HEK293 (cell line): ENCODE measurements around the gene ANAPC2.

Source experiments
- CTCF ChIA-PET: fragments of 350-600 bp; formaldehyde crosslinking; extraction: SDS; loops from one replicate; lab custom pipeline; 2021; ENCODE audit warnings: antibody characterized with exemption; lab: Yijun Ruan, JAX
- POLR2A ChIA-PET: fragments of 300-600 bp; formaldehyde crosslinking; extraction: SDS; loops from one replicate; lab custom pipeline; 2020; ENCODE audit warnings: antibody characterized with exemption, inconsistent platforms; lab: Yijun Ruan, JAX
- H3K27ac ChIP-seq: fragments of 200-500 bp; sonication (Bioruptor generic); 2 replicates; pipeline ENCODE4 v1.5.1; 2014; ENCODE audit warnings: low read depth, low read length, control low read depth, inconsistent platforms; ENCODE audit errors: extremely low read depth
- H3K36me3 ChIP-seq, 2 experiments: fragments of 200-500 bp in 1 of 2; sonication (Bioruptor generic) in 1 of 2; 1 replicate in 1 of 2; 2 replicates in 1 of 2; pipeline ENCODE4 v1.5.1; 2014 to 2017; ENCODE audit warnings: inconsistent platforms in 2 of 2, low read length in 2 of 2; ENCODE audit not compliant: control insufficient read depth in 2 of 2, insufficient read depth in 1 of 2
- H3K4me1 ChIP-seq: fragments of 200-500 bp; sonication (Bioruptor generic); 2 replicates; pipeline ENCODE4 v1.5.1; 2014; ENCODE audit warnings: mild to moderate bottlenecking, low read length, inconsistent platforms; ENCODE audit not compliant: control insufficient read depth, insufficient read depth
- H3K4me3 ChIP-seq: 2 replicates; pipeline ENCODE4 v1.5.1; 2011; ENCODE audit warnings: low read depth, mild to moderate bottlenecking, control low read depth, low read length, moderate library complexity
- H3K9me3 ChIP-seq: fragments of 200-500 bp; sonication (Bioruptor generic); 2 replicates; pipeline ENCODE4 v1.5.1; 2014; ENCODE audit warnings: low read depth, low read length, inconsistent platforms; ENCODE audit not compliant: control insufficient read depth, insufficient read depth
- EGR2 ChIP-seq: fragments of 450-650 bp; formaldehyde crosslinking; IDR thresholded peaks from 2 replicates; pipeline ENCODE4 v1.5.1; 2016; ENCODE audit warnings: low read depth, missing biosample characterization, missing genetic modification characterization
- FEZF1 ChIP-seq: fragments of 450-650 bp; formaldehyde crosslinking; IDR thresholded peaks from 2 replicates; pipeline ENCODE4 v1.5.1; 2016; ENCODE audit warnings: missing biosample characterization, missing genetic modification characterization
- GLIS2 ChIP-seq: fragments of 450-650 bp; formaldehyde crosslinking; IDR thresholded peaks from 2 replicates; pipeline ENCODE4 v1.5.1; 2016; ENCODE audit warnings: missing biosample characterization, missing genetic modification characterization
- KLF10 ChIP-seq: fragments of 450-650 bp; IDR thresholded peaks from 2 replicates; pipeline ENCODE4 v1.5.1; 2018; ENCODE audit warnings: missing biosample characterization, mild to moderate bottlenecking, missing genetic modification characterization
- KLF16 ChIP-seq: fragments of 450-650 bp; formaldehyde crosslinking; IDR thresholded peaks from 2 replicates; pipeline ENCODE4 v1.5.1; 2017; ENCODE audit warnings: missing biosample characterization, missing genetic modification characterization
- KLF7 ChIP-seq: fragments of 450-650 bp; formaldehyde crosslinking; IDR thresholded peaks from 2 replicates; pipeline ENCODE4 v1.5.1; 2016; ENCODE audit warnings: missing biosample characterization, missing genetic modification characterization, borderline replicate concordance
- KLF8 ChIP-seq: fragments of 450-650 bp; formaldehyde crosslinking; IDR thresholded peaks from 2 replicates; pipeline ENCODE4 v1.5.1; 2016; ENCODE audit warnings: missing biosample characterization, missing genetic modification characterization
- MZF1 ChIP-seq: fragments of 450-650 bp; formaldehyde crosslinking; IDR thresholded peaks from 2 replicates; pipeline ENCODE4 v1.5.1; 2017; ENCODE audit warnings: missing biosample characterization, missing genetic modification characterization, borderline replicate concordance
- PRDM1 ChIP-seq: fragments of 450-650 bp; formaldehyde crosslinking; IDR thresholded peaks from 2 replicates; pipeline ENCODE4; 2016; ENCODE audit warnings: missing biosample characterization, missing genetic modification characterization
- SCRT2 ChIP-seq: fragments of 450-650 bp; formaldehyde crosslinking; IDR thresholded peaks from 2 replicates; pipeline ENCODE4 v1.5.1; 2016; ENCODE audit warnings: missing biosample characterization, missing genetic modification characterization
- ZBTB10 ChIP-seq: fragments of 450-650 bp; formaldehyde crosslinking; IDR thresholded peaks from 2 replicates; pipeline ENCODE4 v1.5.1; 2016; ENCODE audit warnings: missing biosample characterization, missing genetic modification characterization
- ZFHX2 ChIP-seq: fragments of 450-650 bp; formaldehyde crosslinking; conservative IDR thresholded peaks from 2 replicates; pipeline ENCODE4 v1.5.1; 2016; ENCODE audit warnings: missing biosample characterization, missing genetic modification characterization
- ZNF114 ChIP-seq: fragments of 450-650 bp; formaldehyde crosslinking; IDR thresholded peaks from 2 replicates; pipeline ENCODE4 v1.5.0; 2017; ENCODE audit warnings: missing biosample characterization, missing genetic modification characterization
- ZNF248 ChIP-seq: fragments of 450-650 bp; formaldehyde crosslinking; IDR thresholded peaks from 2 replicates; pipeline ENCODE4 v1.5.1; 2017; ENCODE audit warnings: missing biosample characterization, missing genetic modification characterization
- ZNF266 ChIP-seq: fragments of 450-650 bp; formaldehyde crosslinking; IDR thresholded peaks from 2 replicates; pipeline ENCODE4 v1.5.1; 2016; ENCODE audit warnings: missing biosample characterization, missing genetic modification characterization, low read depth
- ZNF398 ChIP-seq: fragments of 450-650 bp; formaldehyde crosslinking; IDR thresholded peaks from 2 replicates; pipeline ENCODE4 v1.5.1; 2017; ENCODE audit warnings: missing biosample characterization, missing genetic modification characterization
- ZNF426 ChIP-seq: fragments of 450-650 bp; formaldehyde crosslinking; IDR thresholded peaks from 2 replicates; pipeline ENCODE4 v1.5.1; 2017; ENCODE audit warnings: missing biosample characterization, missing genetic modification characterization, mild to moderate bottlenecking, inconsistent platforms, moderate library complexity
- ZNF449 ChIP-seq: fragments of 450-650 bp; formaldehyde crosslinking; IDR thresholded peaks from 2 replicates; pipeline ENCODE4 v1.5.1; 2017; ENCODE audit warnings: missing biosample characterization, mild to moderate bottlenecking, missing genetic modification characterization, moderate library complexity
- ZNF473 ChIP-seq: fragments of 450-650 bp; formaldehyde crosslinking; IDR thresholded peaks from 2 replicates; pipeline ENCODE4 v1.5.1; 2017; ENCODE audit warnings: missing biosample characterization, missing genetic modification characterization
- ZNF513 ChIP-seq: fragments of 450-650 bp; IDR thresholded peaks from 2 replicates; pipeline ENCODE4 v1.5.1; 2018; ENCODE audit warnings: missing biosample characterization, missing genetic modification characterization
- ZNF518A ChIP-seq: fragments of 450-650 bp; formaldehyde crosslinking; conservative IDR thresholded peaks from 2 replicates; pipeline ENCODE4 v1.5.1; 2016; ENCODE audit warnings: low read depth, missing biosample characterization, missing genetic modification characterization
- ZNF580 ChIP-seq: fragments of 450-650 bp; formaldehyde crosslinking; IDR thresholded peaks from 2 replicates; pipeline ENCODE4 v1.5.1; 2016; ENCODE audit warnings: missing biosample characterization, missing genetic modification characterization
- ZNF701 ChIP-seq: fragments of 450-650 bp; formaldehyde crosslinking; IDR thresholded peaks from 2 replicates; pipeline ENCODE4 v1.5.1; 2016; ENCODE audit warnings: missing biosample characterization, missing genetic modification characterization

Gene ANAPC2

GRCh38 chr9:137217276-137218211 is 29.2 kb upstream of the ANAPC2 start:
- H3K4me3 ChIP-seq: no peak overlapping the region
- POLR2A ChIA-PET: interaction anchor here (0.6 to 17.2 kb wide), 9 partner anchors 9 to 186 kb away, joined by 3 to 304 read pairs (median 8); partner anchors contain the start of genes FUT7, NDOR1, TMEM203 and TPRN
- peaks cover 0 to 70% of the 10 kb centered on the region in 2 experiments; a peak in 1 of 3 replicates for H3K36me3 ChIP-seq
- no peaks in the 10 kb centered on the region for H3K9me3 ChIP-seq
- CTCF ChIA-PET: interaction anchor here (1.0 to 1.1 kb wide), 4 partner anchors 17 to 188 kb away, joined by 3 to 4 read pairs (median 3); no protein-coding TSS in a partner anchor
- H3K4me1 ChIP-seq: no peaks in the 10 kb centered on the region; the same call in 1 of the 2 replicates
- no peak overlapping the region for H3K27ac ChIP-seq
- TF ChIP-seq ZBTB10 (tag by site-specific recombination): no peak
- TF ChIP-seq ZNF518A (tag by site-specific recombination): no peak
- no peak for TF ChIP-seq ZNF580 (tag by site-specific recombination)
- peak; percentile 45 for TF ChIP-seq ZFHX2 (tag by site-specific recombination)
- no peak for TF ChIP-seq ZNF398 (tag by site-specific recombination)
- peak; percentile 60; the same call in 1 of the 2 replicates for TF ChIP-seq KLF16 (tag by site-specific recombination)
- TF ChIP-seq KLF10 (tag by site-specific recombination): peak; percentile 45; the same call in 1 of the 2 replicates
- TF ChIP-seq EGR2: peak; percentile 47; the same call in 1 of the 2 replicates
- peak; percentile 66; the same call in 1 of the 2 replicates for TF ChIP-seq GLIS2 (tag by site-specific recombination)
- no peak for TF ChIP-seq KLF7 (tag by site-specific recombination)
- TF ChIP-seq FEZF1 (tag by site-specific recombination): no peak
- no peak for TF ChIP-seq MZF1 (tag by site-specific recombination)
- no peak for TF ChIP-seq ZNF513 (tag by site-specific recombination)
- no peak for TF ChIP-seq ZNF426
- peak; percentile 61; the same call in 1 of the 2 replicates for TF ChIP-seq KLF8 (tag by site-specific recombination)
- no peak for TF ChIP-seq ZNF114 (tag by site-specific recombination)
- no peak for TF ChIP-seq ZNF248 (tag by site-specific recombination)
- 0 out of 2 replicates have a peak, but pooled peaks have one; percentile 34 for TF ChIP-seq ZNF449 (tag by site-specific recombination)
- no peak for TF ChIP-seq ZNF701 (tag by site-specific recombination)
- TF ChIP-seq ZNF266 (tag by site-specific recombination): no peak
- no peak for TF ChIP-seq PRDM1 (tag by site-specific recombination)
- no peak for TF ChIP-seq ZNF473 (tag by site-specific recombination)
- no peak for TF ChIP-seq SCRT2
